CD4-positive, alpha-beta memory T cell (primary cell): ENCODE results near the gene ANGPTL1. TPM values are rescaled to one million over a fixed set of nuclear protein-coding genes. Genes with fewer than 3 reads are reported as not detected.

Experiments used
- CTCF ChIA-PET: fragments of 350-600 bp; sonication (Branson Sonifier 250); formaldehyde crosslinking; loops from one replicate; lab custom pipeline; 2021; ENCODE audit warnings: inconsistent platforms; ENCODE audit not compliant: partially characterized antibody; lab: Charles Lee
- POLR2A ChIA-PET: fragments of 350-600 bp; sonication (Branson Sonifier 250); formaldehyde crosslinking; loops from one replicate; lab custom pipeline; 2021; ENCODE audit not compliant: partially characterized antibody; lab: Charles Lee
- DNase-seq, 5 donors: peaks; one replicate each; pipeline versions ENCODE4 v3.0.0 to v3.0.0-alpha.2; 2020 to 2022; ENCODE audit warnings: mixed read lengths in 1 of 5
- H3K27ac ChIP-seq: one replicate; pipeline ENCODE4 v1.7.0; 2013; ENCODE audit warnings: low read depth, low read length
- H3K27me3 ChIP-seq: 2 replicates; pipeline ENCODE4 v1.7.0; 2013; ENCODE audit warnings: mild to moderate bottlenecking, low read length, moderate library complexity; ENCODE audit not compliant: insufficient read depth
- H3K36me3 ChIP-seq: 2 replicates; pipeline ENCODE4 v1.7.0; 2013; ENCODE audit warnings: mild to moderate bottlenecking, low read length, moderate library complexity; ENCODE audit not compliant: insufficient read depth
- H3K4me1 ChIP-seq: 2 replicates; pipeline ENCODE4 v1.7.0; 2013; ENCODE audit warnings: mild to moderate bottlenecking, low read length, moderate library complexity; ENCODE audit not compliant: insufficient read depth
- H3K4me3 ChIP-seq, 2 donors: one replicate each; pipeline ENCODE4 v1.7.0; 2013; ENCODE audit warnings: low read length in 2 of 2, mild to moderate bottlenecking in 1 of 2
- H3K9me3 ChIP-seq, 2 donors: one replicate each; pipeline ENCODE4 v1.7.0; 2013; ENCODE audit warnings: low read length in 2 of 2, control low read depth in 1 of 2; ENCODE audit not compliant: control insufficient read depth in 1 of 2
- H3K27ac Mint-ChIP-seq, 7 donors: one replicate each; pipeline ENCODE4 v1.8.0; 2020 to 2021; ENCODE audit warnings: mixed read lengths in 7 of 7, mild to moderate bottlenecking in 6 of 7, inconsistent platforms in 3 of 7, moderate library complexity in 3 of 7
- H3K27me3 Mint-ChIP-seq, 2 donors: one replicate each; pipeline ENCODE4 v1.8.0; 2020 to 2021; ENCODE audit warnings: mixed read lengths in 2 of 2
- H3K36me3 Mint-ChIP-seq, 2 donors: one replicate each; pipeline ENCODE4 v1.8.0; 2020 to 2021; ENCODE audit warnings: mixed read lengths in 2 of 2, inconsistent platforms in 1 of 2, mild to moderate bottlenecking in 1 of 2
- H3K4me1 Mint-ChIP-seq, 4 donors: one replicate each; pipeline ENCODE4 v1.8.0; 2020 to 2021; ENCODE audit warnings: mixed read lengths in 4 of 4, mild to moderate bottlenecking in 1 of 4
- H3K4me3 Mint-ChIP-seq, 8 donors: one replicate each; pipeline ENCODE4 v1.8.0; 2020 to 2021; ENCODE audit warnings: mixed read lengths in 8 of 8, mild to moderate bottlenecking in 7 of 8, moderate library complexity in 6 of 8, inconsistent platforms in 3 of 8
- H3K9me3 Mint-ChIP-seq, 8 donors: one replicate each; pipeline ENCODE4 v1.8.0; 2020 to 2021; ENCODE audit warnings: mixed read lengths in 8 of 8, mild to moderate bottlenecking in 5 of 8, inconsistent platforms in 3 of 8, moderate library complexity in 1 of 8
- intact Hi-C: fragments of 100-400 bp; cut with micrococcal nuclease; formaldehyde crosslinking; loops from one replicate; pipeline ENCODE4 v1.15.1; 2023
- polyA plus RNA-seq, 2 donors: library from polyadenylated mRNA; unstranded; fragments of 300-500 nt; fragmentation: Illumina TruSeq; gene quantifications; one replicate each; pipeline ENCODE4 v1.2.3, GENCODE V29; 2021
- total RNA-seq, 2 experiments: library from RNA; stranded (reverse); gene quantifications; one replicate each; pipeline ENCODE4 v1.2.3, GENCODE V29; 2021

ANGPTL1 gene, protein sequence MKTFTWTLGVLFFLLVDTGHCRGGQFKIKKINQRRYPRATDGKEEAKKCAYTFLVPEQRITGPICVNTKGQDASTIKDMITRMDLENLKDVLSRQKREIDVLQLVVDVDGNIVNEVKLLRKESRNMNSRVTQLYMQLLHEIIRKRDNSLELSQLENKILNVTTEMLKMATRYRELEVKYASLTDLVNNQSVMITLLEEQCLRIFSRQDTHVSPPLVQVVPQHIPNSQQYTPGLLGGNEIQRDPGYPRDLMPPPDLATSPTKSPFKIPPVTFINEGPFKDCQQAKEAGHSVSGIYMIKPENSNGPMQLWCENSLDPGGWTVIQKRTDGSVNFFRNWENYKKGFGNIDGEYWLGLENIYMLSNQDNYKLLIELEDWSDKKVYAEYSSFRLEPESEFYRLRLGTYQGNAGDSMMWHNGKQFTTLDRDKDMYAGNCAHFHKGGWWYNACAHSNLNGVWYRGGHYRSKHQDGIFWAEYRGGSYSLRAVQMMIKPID
- total RNA-seq: not detected
- polyA plus RNA-seq: not detected

DNA sequence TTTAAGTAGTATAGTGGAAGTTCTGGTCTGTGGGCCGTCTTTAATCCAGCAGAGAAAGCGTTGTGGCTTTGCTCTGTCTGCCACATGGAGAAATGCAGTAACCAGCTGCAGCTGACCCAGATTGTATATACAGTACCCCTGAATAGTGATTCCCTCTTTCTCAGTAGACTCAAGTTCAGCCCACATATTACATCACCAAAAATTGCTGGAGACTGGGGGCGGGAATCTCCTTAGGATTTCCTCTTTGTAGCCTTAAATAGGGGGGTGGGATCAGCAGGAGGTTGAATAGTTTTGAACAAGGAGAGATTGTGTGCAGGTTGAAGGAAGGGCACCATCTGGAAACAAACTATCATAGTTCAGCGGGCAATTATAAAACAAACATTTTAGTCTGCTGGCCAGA is at the start of gene ANGPTL1:
Gene ANGPTL1 (minus strand): TSS at position 134 of the 400 bp plus-strand sequence. CDS start 5,301 bp downstream, outside the sequence.
- ChIA-PET POLR2A (no interaction called here), CTCF (interaction anchor here (2.4 kb wide), 1 partner anchor 132 kb away, joined by 6 read pairs; no protein-coding TSS in a partner anchor)
- Histone ChIP-seq H3K27me3 (no peaks in the 10 kb centered on the region), H3K27ac (no peak within 1 kb of the TSS), H3K4me3 (no peak within 1 kb of the TSS), H3K9me3 (no peaks in the 10 kb centered on the region), H3K36me3 (no peaks in the 10 kb centered on the region), H3K4me1 (no peaks in the 10 kb centered on the region)
- intact Hi-C loops: no loop called here
- Mint-ChIP-seq H3K36me3 (no peaks in the 10 kb centered on the region), H3K4me1 (peaks cover 0 to 3% (median 1%) of the 10 kb centered on the region in 4 donors), H3K27me3 (peaks cover 0 to 1% of the 10 kb centered on the region in 2 donors), H3K9me3 (peaks cover 0 to 2% (median 0%) of the 10 kb centered on the region in 8 donors), H3K4me3 (no peak within 1 kb of the TSS), H3K27ac (no peak within 1 kb of the TSS)
- DNase-seq: no peak

DNA sequence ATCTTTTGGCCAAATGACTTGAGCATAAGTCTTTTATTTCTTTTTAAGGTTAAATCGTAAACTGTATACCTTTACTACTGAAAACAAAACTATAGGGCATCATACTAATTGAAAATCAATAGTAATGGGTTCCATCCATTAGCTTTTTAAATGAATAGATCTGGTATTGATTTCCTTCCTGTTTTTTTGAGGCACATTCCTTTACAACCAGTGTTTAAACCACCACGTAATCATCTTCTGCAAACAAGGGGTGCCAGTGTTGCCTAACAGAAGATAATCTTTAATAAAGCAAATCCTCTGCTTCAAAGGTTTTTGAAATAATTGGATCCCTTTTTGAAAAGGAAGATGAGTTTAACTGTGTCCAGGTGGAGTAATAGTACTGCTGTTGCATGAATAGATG is 48.7 kb upstream of the ANGPTL1 start:
- no peak overlapping the region for H3K4me3 ChIP-seq
- no peak overlapping the region for H3K4me3 Mint-ChIP-seq
- DNase-seq: no peak
- H3K9me3 Mint-ChIP-seq: peaks cover 0 to 14% (median 7%) of the 10 kb centered on the region in 8 donors
- intact Hi-C loops: no loop called here
- H3K36me3 ChIP-seq: no peaks in the 10 kb centered on the region
- H3K4me1 Mint-ChIP-seq: no peaks in the 10 kb centered on the region
- H3K27me3 Mint-ChIP-seq: peaks cover 0 to 2% of the 10 kb centered on the region in 2 donors
- H3K9me3 ChIP-seq: no peaks in the 10 kb centered on the region
- no peaks in the 10 kb centered on the region for H3K27me3 ChIP-seq
- ChIA-PET POLR2A (no interaction called here), CTCF (no interaction called here)
- no peak overlapping the region for H3K27ac ChIP-seq
- no peaks in the 10 kb centered on the region for H3K4me1 ChIP-seq
- no peak overlapping the region for H3K27ac Mint-ChIP-seq
- peaks cover 7 to 19% of the 10 kb centered on the region in 2 donors for H3K36me3 Mint-ChIP-seq

DNA sequence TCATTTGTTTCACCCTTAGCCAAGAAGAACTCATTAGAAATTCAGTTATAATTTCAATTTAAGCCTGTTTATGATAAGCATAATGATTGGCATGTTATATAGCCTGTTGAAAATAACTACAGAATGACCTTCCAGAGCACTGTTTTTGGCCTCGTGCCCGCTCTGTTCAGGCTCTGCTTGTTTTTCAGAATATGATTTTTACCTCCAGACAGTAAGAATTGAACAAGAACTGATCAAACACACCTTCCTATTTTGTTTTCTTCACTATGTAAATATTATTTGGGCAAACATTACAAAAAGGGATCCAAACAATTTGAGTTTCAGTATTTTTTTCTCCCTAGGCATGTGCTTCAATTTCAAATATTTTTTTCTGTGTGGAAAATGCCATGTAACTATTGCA is 48.1 kb upstream of the ANGPTL1 start:
- H3K27me3 Mint-ChIP-seq: no peaks in the 10 kb centered on the region
- no peak overlapping the region for H3K4me3 ChIP-seq
- peaks cover 0 to 8% (median 2%) of the 10 kb centered on the region in 8 donors for H3K9me3 Mint-ChIP-seq
- no peaks in the 10 kb centered on the region for H3K9me3 ChIP-seq
- no peaks in the 10 kb centered on the region for H3K4me1 ChIP-seq
- ChIA-PET POLR2A (no interaction called here), CTCF (no interaction called here)
- H3K27me3 ChIP-seq: no peaks in the 10 kb centered on the region
- peaks cover 9 to 23% of the 10 kb centered on the region in 2 donors for H3K36me3 Mint-ChIP-seq
- intact Hi-C loops: no loop called here
- no peaks in the 10 kb centered on the region for H3K36me3 ChIP-seq
- no peaks in the 10 kb centered on the region for H3K4me1 Mint-ChIP-seq
- no peak overlapping the region for H3K27ac Mint-ChIP-seq
- H3K4me3 Mint-ChIP-seq: no peak overlapping the region
- H3K27ac ChIP-seq: no peak overlapping the region
- no peak for DNase-seq

DNA sequence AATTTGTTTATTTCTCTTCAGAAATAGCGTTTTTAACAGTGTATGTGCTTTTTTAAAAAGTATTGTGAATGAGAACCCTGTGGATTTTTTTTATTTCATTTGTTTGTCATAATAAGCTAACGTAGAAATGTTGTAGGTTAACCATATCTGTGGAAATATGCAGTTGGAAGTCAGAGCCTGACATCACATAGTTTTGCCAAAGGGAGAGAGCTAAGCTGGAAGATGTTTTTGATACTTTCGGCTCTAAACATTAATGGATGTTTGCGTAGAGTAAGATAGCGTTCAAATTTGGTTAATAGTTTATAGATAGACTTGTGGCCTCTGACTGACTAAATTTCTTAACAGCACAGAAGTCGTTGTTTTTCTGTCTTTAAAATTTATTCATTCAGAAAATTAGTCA is 47.4 kb upstream of the ANGPTL1 start:
- peaks cover 0 to 4% (median 0%) of the 10 kb centered on the region in 8 donors for H3K9me3 Mint-ChIP-seq
- ChIA-PET POLR2A (no interaction called here), CTCF (interaction anchor here (0.6 kb wide), 1 partner anchor 33 kb away, joined by 3 read pairs; no protein-coding TSS in a partner anchor)
- no peaks in the 10 kb centered on the region for H3K4me1 Mint-ChIP-seq
- Histone ChIP-seq H3K4me1 (no peaks in the 10 kb centered on the region), H3K27me3 (no peaks in the 10 kb centered on the region), H3K27ac (no peak overlapping the region), H3K9me3 (no peaks in the 10 kb centered on the region), H3K4me3 (no peak overlapping the region), H3K36me3 (no peaks in the 10 kb centered on the region)
- no peak for DNase-seq
- no peak overlapping the region for H3K4me3 Mint-ChIP-seq
- peaks cover 9 to 26% of the 10 kb centered on the region in 2 donors for H3K36me3 Mint-ChIP-seq
- H3K27ac Mint-ChIP-seq: no peak overlapping the region
- peaks cover 0 to under 1% of the 10 kb centered on the region in 2 donors for H3K27me3 Mint-ChIP-seq
- intact Hi-C loops: no loop called here

DNA sequence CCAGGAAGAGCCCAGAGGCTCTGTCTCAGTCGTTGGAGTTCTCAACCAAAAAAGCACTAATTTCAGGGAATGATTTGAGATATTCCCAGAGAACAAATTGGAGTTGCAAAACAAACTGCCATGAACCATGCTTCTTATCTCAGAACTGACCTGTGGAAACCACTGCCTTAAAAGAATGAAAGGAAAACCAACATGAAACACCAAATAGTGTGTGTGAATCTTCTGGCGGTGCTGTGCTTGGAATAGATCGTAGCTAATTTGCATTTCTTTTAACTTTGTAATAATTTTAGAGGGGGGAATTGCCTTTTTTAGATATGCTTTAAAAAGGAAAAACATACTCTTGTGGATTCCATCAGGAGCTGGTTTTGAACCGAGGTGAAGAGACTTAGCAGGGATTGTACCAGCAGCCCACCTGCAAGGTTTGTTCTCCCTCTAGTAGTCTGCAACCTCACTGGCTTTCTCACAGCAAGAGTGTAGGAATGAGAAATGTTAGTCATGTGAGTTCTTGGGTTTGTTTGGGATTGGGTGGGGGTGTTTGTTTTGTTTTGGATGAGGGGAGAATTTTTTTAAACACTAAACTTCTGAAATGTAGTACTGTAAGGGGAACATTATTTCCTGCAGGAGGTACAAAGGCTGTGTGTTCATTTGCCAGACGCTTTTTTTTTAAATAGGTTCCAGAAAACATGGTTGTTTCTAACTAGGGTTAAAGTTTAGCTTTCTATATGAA is 45.7 kb upstream of the ANGPTL1 start:
- DNase-seq: no peak
- H3K9me3 ChIP-seq: no peaks in the 10 kb centered on the region
- ChIA-PET POLR2A (no interaction called here), CTCF (no interaction called here)
- H3K36me3 ChIP-seq: no peaks in the 10 kb centered on the region
- no peak overlapping the region for H3K27ac ChIP-seq
- Mint-ChIP-seq H3K27ac (no peak overlapping the region), H3K4me1 (no peaks in the 10 kb centered on the region), H3K27me3 (peaks cover 0 to 2% of the 10 kb centered on the region in 2 donors), H3K9me3 (no peaks in the 10 kb centered on the region), H3K4me3 (no peak overlapping the region), H3K36me3 (peaks cover 13 to 32% of the 10 kb centered on the region in 2 donors)
- intact Hi-C loops: no loop called here
- H3K27me3 ChIP-seq: no peaks in the 10 kb centered on the region
- no peaks in the 10 kb centered on the region for H3K4me1 ChIP-seq
- H3K4me3 ChIP-seq: no peak overlapping the region

DNA sequence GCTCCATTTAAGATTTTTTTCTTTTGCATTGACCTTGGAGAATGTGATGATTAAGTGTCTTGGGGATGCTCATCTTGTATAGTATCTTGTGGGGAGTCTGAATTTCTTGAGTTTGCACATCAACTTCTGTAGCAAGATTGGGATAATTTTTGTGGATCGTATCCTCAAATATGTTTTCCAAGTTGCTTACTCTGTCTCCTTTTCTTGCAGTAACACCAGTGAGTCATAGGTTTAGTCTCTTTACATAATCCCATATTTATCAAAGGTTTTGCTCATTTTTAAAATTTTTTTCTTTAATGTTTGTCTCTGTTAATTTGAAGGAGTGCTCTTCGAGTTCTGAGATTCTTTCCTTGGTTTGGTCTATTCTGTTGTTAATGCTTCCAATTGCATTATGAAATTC is 41.7 kb upstream of the ANGPTL1 start:
- intact Hi-C loops: no loop called here
- no peaks in the 10 kb centered on the region for H3K4me1 Mint-ChIP-seq
- no peak overlapping the region for H3K4me3 Mint-ChIP-seq
- peaks cover 28 to 43% of the 10 kb centered on the region in 2 donors for H3K36me3 Mint-ChIP-seq
- H3K27ac ChIP-seq: no peak overlapping the region
- no peaks in the 10 kb centered on the region for H3K4me1 ChIP-seq
- H3K36me3 ChIP-seq: no peaks in the 10 kb centered on the region
- H3K27me3 Mint-ChIP-seq: peaks cover 0 to 4% of the 10 kb centered on the region in 2 donors
- H3K9me3 ChIP-seq: no peaks in the 10 kb centered on the region
- H3K27me3 ChIP-seq: no peaks in the 10 kb centered on the region
- DNase-seq: no peak
- H3K9me3 Mint-ChIP-seq: peaks cover 0 to 2% (median 0%) of the 10 kb centered on the region in 8 donors
- ChIA-PET CTCF (no interaction called here), POLR2A (no interaction called here)
- no peak overlapping the region for H3K27ac Mint-ChIP-seq
- no peak overlapping the region for H3K4me3 ChIP-seq

DNA sequence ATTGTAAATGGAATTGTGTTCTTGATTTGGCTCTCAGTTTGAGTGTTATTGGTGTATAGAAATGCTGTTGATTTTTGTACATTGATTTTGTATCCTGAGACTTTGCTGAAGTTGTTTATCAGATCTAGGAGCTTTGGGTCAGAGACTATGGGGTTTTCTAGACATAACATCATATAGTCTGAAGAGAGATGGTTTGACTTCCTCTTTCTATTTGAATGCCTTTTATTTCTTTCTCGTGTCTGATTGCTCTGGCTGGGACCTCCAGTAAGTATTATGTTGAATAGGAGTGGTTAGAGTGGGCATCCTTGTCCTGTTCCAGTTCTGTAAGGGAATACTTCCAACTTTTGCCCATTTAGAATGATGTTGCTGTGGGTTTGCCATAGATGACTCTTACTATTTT is 39.1 kb upstream of the ANGPTL1 start:
- Mint-ChIP-seq H3K4me3 (no peak overlapping the region), H3K36me3 (peaks cover 26 to 34% of the 10 kb centered on the region in 2 donors)

More for the DNA sequence above, 39.1 kb upstream of the ANGPTL1 start:
- Mint-ChIP-seq H3K4me1 (no peaks in the 10 kb centered on the region), H3K9me3 (peaks cover 0 to 2% (median 0%) of the 10 kb centered on the region in 8 donors), H3K27me3 (peaks cover 0 to 4% of the 10 kb centered on the region in 2 donors), H3K27ac (no peak overlapping the region)
- H3K27ac ChIP-seq: no peak overlapping the region
- no peak for DNase-seq
- no peaks in the 10 kb centered on the region for H3K27me3 ChIP-seq
- H3K4me3 ChIP-seq: no peak overlapping the region
- intact Hi-C loops: no loop called here
- no peaks in the 10 kb centered on the region for H3K4me1 ChIP-seq
- ChIA-PET POLR2A (no interaction called here), CTCF (interaction anchor here (1.7 kb wide), 1 partner anchor 9 kb away, joined by 3 read pairs; no protein-coding TSS in a partner anchor)
- no peaks in the 10 kb centered on the region for H3K9me3 ChIP-seq
- H3K36me3 ChIP-seq: no peaks in the 10 kb centered on the region
